ENCODE data around the gene MRPL24. TPM values are rescaled to one million over a fixed set of nuclear protein-coding genes. Genes with fewer than 3 reads are reported as not detected.

Gene MRPL24
- total and polyA plus RNA-seq, 10 of the 15 experiments (the other 5 are each of a cell fraction or from before 2014, with no cell fraction given): 87.4 to 269 (median 134) TPM

- POLR2A ChIA-PET: interaction anchor here (1.9 kb wide), 1 partner anchor 165 kb away, joined by 10 read pairs; no protein-coding TSS in a partner anchor
- Histone ChIP-seq H3K36me3 (ENCODE audit: control insufficient read depth in 2 of 2, insufficient read depth in 2 of 2, low read length in 1 of 2) (no peaks in the 10 kb centered on the region), H4K20me1 (ENCODE audit: control insufficient read depth, insufficient read depth) (peaks cover 4% of the 10 kb centered on the region; the same call in 1 of the 2 replicates), H3K27ac (ENCODE audit: control insufficient read depth, insufficient read depth) (no peak overlapping the region), H3K4me1 (ENCODE audit: control insufficient read depth, insufficient read depth, low read length) (no peaks in the 10 kb centered on the region), H3K9ac (ENCODE audit: control insufficient read depth, insufficient read depth, low read length) (no peak overlapping the region), H3K79me2 (ENCODE audit: control insufficient read depth, insufficient read depth, low read length) (no peaks in the 10 kb centered on the region), H3K27me3 (replicated peaks in 1 of 2; ENCODE audit: control insufficient read depth in 2 of 2, insufficient read depth in 2 of 2, low read length in 1 of 2) (peaks cover 18 to 33% of the 10 kb centered on the region in 2 experiments), H2AFZ (ENCODE audit: control insufficient read depth, low read depth, low read length) (no peak overlapping the region), H3K9me3 (replicated peaks; ENCODE audit: control insufficient read depth, insufficient read depth, low read length) (no peaks in the 10 kb centered on the region), H3K4me3 (no peak overlapping the region), H3K4me2 (ENCODE audit: control insufficient read depth, insufficient read depth) (no peak overlapping the region)
- in situ Hi-C loops (cut with MboI): no loop called here
- RAD21 ChIA-PET (ENCODE audit: unreplicated experiment): interaction anchor here (10.2 kb wide), 1 partner anchor 35 kb away, joined by 173 read pairs; the partner anchor contains the start of genes ISG20L2 and METTL25B
- TF ChIP-seq NKRF (conservative IDR thresholded peaks at IDR 0.05) (no peak), ZSCAN29 (IDR thresholded peaks at IDR 0.05) (no peak), HSF1 (IDR thresholded peaks at IDR 0.05; ENCODE audit: low read depth, low read length) (no peak), BCL11A (IDR thresholded peaks at IDR 0.05; ENCODE audit: low read depth, low read length) (no peak), NR2F1 (conservative IDR thresholded peaks at IDR 0.05) (no peak), SP1 (IDR thresholded peaks at IDR 0.05; ENCODE audit: low read depth, low read length) (no peak), RFX5 (IDR thresholded peaks at IDR 0.05; ENCODE audit: low read depth, low read length) (no peak)
- BruUV-seq (replicated peaks): no TSS peak
- SMC1A ChIA-PET (ENCODE audit: uncharacterized antibody, unreplicated experiment): no interaction called here
- FAIRE-seq: no peak
- CTCF ChIA-PET: interaction anchor here (1.0 to 9.9 kb wide), 4 partner anchors 11 to 35 kb away, joined by 3 to 157 read pairs (median 9); partner anchors contain the start of genes CRABP2 and METTL25B
- no peak for DNase-seq (ENCODE audit: low read depth, low spot score)
- intact Hi-C loops (cut with micrococcal nuclease; ENCODE audit: unreplicated experiment): no loop called here
- ATAC-seq: no peak
- 23% methylated on average over 12 of the region's 16 CpGs for WGBS (ENCODE audit: insufficient coverage, insufficient replicate concordance, low lambda C conversion rate, missing lambda C conversion rate)
These were observed 47.7 kb downstream of the MRPL24 start for GRCh38 chr1:156692925-156693847.
